CD8-positive, alpha-beta memory T cell (primary cell): ENCODE results near the gene AQP1. TPM values are rescaled to one million over a fixed set of nuclear protein-coding genes. Genes with fewer than 3 reads are reported as not detected.

Source experiments
- CTCF ChIA-PET: fragments of 350-600 bp; sonication (Branson Sonifier 250); formaldehyde crosslinking; loops from one replicate; lab custom pipeline; 2021; ENCODE audit warnings: antibody characterized with exemption; lab: Charles Lee
- POLR2A ChIA-PET: fragments of 350-600 bp; sonication (Branson Sonifier 250); formaldehyde crosslinking; loops from one replicate; lab custom pipeline; 2021; ENCODE audit warnings: antibody characterized with exemption; lab: Charles Lee
- DNase-seq, 5 donors: peaks; one replicate each; pipeline versions ENCODE4 v3.0.0 to v3.0.0-alpha.2; 2020 to 2022; ENCODE audit warnings: mixed read lengths in 1 of 5
- H3K27ac ChIP-seq: one replicate; pipeline ENCODE4 v1.7.0; 2013; ENCODE audit warnings: low read depth, mild to moderate bottlenecking, low read length, moderate library complexity
- H3K27me3 ChIP-seq: 2 replicates; pipeline ENCODE4 v1.7.0; 2013; ENCODE audit warnings: low read length, mild to moderate bottlenecking; ENCODE audit not compliant: insufficient read depth, poor library complexity, severe bottlenecking
- H3K36me3 ChIP-seq: 2 replicates; pipeline ENCODE4 v1.7.0; 2013; ENCODE audit warnings: mild to moderate bottlenecking, low read length, moderate library complexity; ENCODE audit not compliant: insufficient read depth
- H3K4me1 ChIP-seq: 2 replicates; pipeline ENCODE4 v1.7.0; 2013; ENCODE audit warnings: mild to moderate bottlenecking, low read length, moderate library complexity; ENCODE audit not compliant: insufficient read depth
- H3K4me3 ChIP-seq: 2 replicates; pipeline ENCODE4 v1.7.0; 2013; ENCODE audit warnings: mild to moderate bottlenecking, low read length
- H3K9me3 ChIP-seq: 2 replicates; pipeline ENCODE4 v1.7.0; 2013; ENCODE audit warnings: mild to moderate bottlenecking, low read length
- H3K27ac Mint-ChIP-seq, 8 donors: one replicate each; pipeline ENCODE4 v1.8.0; 2020 to 2021; ENCODE audit warnings: mixed read lengths in 8 of 8, mild to moderate bottlenecking in 6 of 8, inconsistent platforms in 3 of 8, moderate library complexity in 3 of 8
- H3K27me3 Mint-ChIP-seq, 2 donors: one replicate each; pipeline ENCODE4 v1.8.0; 2020 to 2021; ENCODE audit warnings: mixed read lengths in 2 of 2, mild to moderate bottlenecking in 1 of 2, moderate library complexity in 1 of 2
- H3K36me3 Mint-ChIP-seq, 3 donors: one replicate each; pipeline ENCODE4 v1.8.0; 2020 to 2021; ENCODE audit warnings: mixed read lengths in 3 of 3, inconsistent platforms in 1 of 3, mild to moderate bottlenecking in 1 of 3
- H3K4me1 Mint-ChIP-seq, 3 donors: one replicate each; pipeline ENCODE4 v1.8.0; 2020 to 2021; ENCODE audit warnings: mixed read lengths in 3 of 3, inconsistent platforms in 1 of 3, mild to moderate bottlenecking in 1 of 3
- H3K4me3 Mint-ChIP-seq, 7 donors: one replicate each; pipeline ENCODE4 v1.8.0; 2020 to 2021; ENCODE audit warnings: mixed read lengths in 7 of 7, mild to moderate bottlenecking in 6 of 7, moderate library complexity in 4 of 7, inconsistent platforms in 2 of 7
- H3K9me3 Mint-ChIP-seq, 5 donors: one replicate each; pipeline ENCODE4 v1.8.0; 2020 to 2022; ENCODE audit warnings: mixed read lengths in 5 of 5, mild to moderate bottlenecking in 3 of 5, moderate library complexity in 2 of 5, inconsistent platforms in 1 of 5
- polyA plus RNA-seq: library from polyadenylated mRNA; unstranded; fragments of 300-500 nt; fragmentation: Illumina TruSeq; gene quantifications from one replicate; pipeline ENCODE4 v1.2.3, GENCODE V29; 2021
- total RNA-seq, 2 experiments: library from RNA; stranded (reverse); gene quantifications; one replicate each; pipeline ENCODE4 v1.2.3, GENCODE V29; 2021

AQP1 gene
- total and polyA plus RNA-seq, 3 experiments from 2014 or later: 0.13 to 0.15 TPM; not detected in 1

DNA sequence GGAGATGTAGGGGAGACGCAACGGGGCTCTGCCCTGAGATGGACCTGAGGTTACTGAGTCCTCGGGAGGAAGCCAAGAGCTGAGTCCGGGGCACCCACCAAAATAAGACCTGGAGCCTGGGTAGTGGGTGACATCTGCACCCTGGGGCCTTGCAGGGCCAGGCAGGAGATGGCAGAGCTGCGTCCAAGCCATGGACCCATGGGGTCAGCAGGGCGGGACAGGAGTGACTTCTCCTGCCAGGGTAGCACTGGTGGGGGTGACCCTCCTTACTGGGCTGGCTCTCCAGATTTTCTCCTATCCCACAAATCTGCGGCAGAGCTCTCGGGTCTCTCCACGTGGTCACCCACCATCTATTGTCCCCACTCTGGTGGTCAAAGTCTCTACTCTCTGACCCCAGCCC lies 54.2 kb downstream of the AQP1 start:
- no peak overlapping the region for H3K27ac ChIP-seq
- H3K4me1 Mint-ChIP-seq: no peaks in the 10 kb centered on the region
- H3K9me3 Mint-ChIP-seq: no peaks in the 10 kb centered on the region
- peaks cover 4 to 16% of the 10 kb centered on the region in 2 donors for H3K27me3 Mint-ChIP-seq
- no peak overlapping the region for H3K4me3 ChIP-seq
- no peak for DNase-seq
- POLR2A ChIA-PET: no interaction called here
- H3K4me1 ChIP-seq: no peaks in the 10 kb centered on the region
- no peaks in the 10 kb centered on the region for H3K36me3 ChIP-seq
- no peak overlapping the region for H3K27ac Mint-ChIP-seq
- H3K4me3 Mint-ChIP-seq: no peak overlapping the region
- CTCF ChIA-PET: interaction anchor here (1.1 kb wide), 1 partner anchor 18 kb away, joined by 3 read pairs; no protein-coding TSS in a partner anchor
- no peaks in the 10 kb centered on the region for H3K27me3 ChIP-seq
- no peaks in the 10 kb centered on the region for H3K9me3 ChIP-seq
- H3K36me3 Mint-ChIP-seq: no peaks in the 10 kb centered on the region

DNA sequence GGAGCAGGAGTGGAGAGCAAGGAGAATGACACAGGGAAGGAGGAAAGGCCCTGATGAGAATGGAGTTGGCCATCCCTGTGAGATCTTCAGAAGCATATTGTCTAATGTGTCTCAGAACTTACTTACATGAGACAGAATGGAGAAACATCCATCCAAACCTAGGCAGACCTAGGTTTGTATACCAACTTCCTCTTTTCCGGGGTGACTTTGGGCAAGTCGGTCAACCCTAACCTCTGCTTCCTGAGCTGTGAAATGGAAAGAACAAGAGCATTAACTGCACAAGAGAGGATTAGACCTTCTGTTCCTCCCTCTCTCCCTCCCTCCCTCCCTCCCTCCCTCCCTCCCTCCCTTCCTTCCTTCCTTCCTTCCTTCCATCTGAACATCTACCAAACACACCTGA lies 56.6 kb downstream of the AQP1 start:
- H3K27ac Mint-ChIP-seq: no peak overlapping the region
- Histone ChIP-seq H3K27ac (no peak overlapping the region), H3K9me3 (no peaks in the 10 kb centered on the region), H3K36me3 (no peaks in the 10 kb centered on the region), H3K4me3 (no peak overlapping the region), H3K4me1 (no peaks in the 10 kb centered on the region), H3K27me3 (no peaks in the 10 kb centered on the region)
- no peaks in the 10 kb centered on the region for H3K4me1 Mint-ChIP-seq
- H3K4me3 Mint-ChIP-seq: no peak overlapping the region
- ChIA-PET CTCF (interaction anchor here (1.8 kb wide), 1 partner anchor 15 kb away, joined by 6 read pairs; no protein-coding TSS in a partner anchor), POLR2A (no interaction called here)
- no peaks in the 10 kb centered on the region for H3K36me3 Mint-ChIP-seq
- H3K9me3 Mint-ChIP-seq: no peaks in the 10 kb centered on the region
- H3K27me3 Mint-ChIP-seq: peaks cover 10 to 40% of the 10 kb centered on the region in 2 donors
- DNase-seq: no peak

GRCh38 chr7:30968747-30969603 lies 57.3 kb downstream of the AQP1 start:
- no peaks in the 10 kb centered on the region for H3K27me3 ChIP-seq
- H3K4me3 ChIP-seq: no peak overlapping the region
- no peak overlapping the region for H3K4me3 Mint-ChIP-seq
- no peak overlapping the region for H3K27ac Mint-ChIP-seq
- DNase-seq: no peak
- no peaks in the 10 kb centered on the region for H3K4me1 ChIP-seq
- no peaks in the 10 kb centered on the region for H3K9me3 ChIP-seq
- CTCF ChIA-PET: no interaction called here
- no peak overlapping the region for H3K27ac ChIP-seq
- H3K4me1 Mint-ChIP-seq: no peaks in the 10 kb centered on the region
- H3K9me3 Mint-ChIP-seq: no peaks in the 10 kb centered on the region
- peaks cover 10 to 43% of the 10 kb centered on the region in 2 donors for H3K27me3 Mint-ChIP-seq
- no peaks in the 10 kb centered on the region for H3K36me3 Mint-ChIP-seq
- no peaks in the 10 kb centered on the region for H3K36me3 ChIP-seq
- POLR2A ChIA-PET: no interaction called here

DNA sequence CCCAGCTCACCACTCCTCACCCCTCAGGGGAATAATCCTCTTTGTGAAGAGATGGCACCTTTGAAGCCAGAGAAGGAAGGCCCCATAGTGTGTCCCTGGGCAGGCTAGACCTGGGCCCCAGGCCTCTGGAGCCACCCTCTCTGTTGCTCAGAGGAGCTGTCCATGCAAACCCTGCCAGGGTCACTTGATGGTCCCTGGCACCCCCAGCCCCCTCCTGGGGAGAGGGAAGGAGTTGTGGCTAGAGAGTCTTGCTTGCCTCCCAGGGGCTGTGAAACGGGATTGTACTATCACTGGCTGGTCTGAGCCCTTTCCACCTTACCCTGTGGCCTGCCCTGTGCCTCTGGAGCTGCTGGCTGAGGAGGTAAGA lies 57.9 kb downstream of the AQP1 start:
- Mint-ChIP-seq H3K4me1 (no peaks in the 10 kb centered on the region), H3K4me3 (no peak overlapping the region), H3K27me3 (peaks cover 10 to 43% of the 10 kb centered on the region in 2 donors), H3K27ac (no peak overlapping the region), H3K9me3 (no peaks in the 10 kb centered on the region), H3K36me3 (no peaks in the 10 kb centered on the region)
- ChIA-PET CTCF (no interaction called here), POLR2A (no interaction called here)
- Histone ChIP-seq H3K9me3 (no peaks in the 10 kb centered on the region), H3K4me1 (no peaks in the 10 kb centered on the region), H3K27ac (no peak overlapping the region), H3K36me3 (no peaks in the 10 kb centered on the region), H3K27me3 (no peaks in the 10 kb centered on the region), H3K4me3 (no peak overlapping the region)
- DNase-seq: no peak

DNA sequence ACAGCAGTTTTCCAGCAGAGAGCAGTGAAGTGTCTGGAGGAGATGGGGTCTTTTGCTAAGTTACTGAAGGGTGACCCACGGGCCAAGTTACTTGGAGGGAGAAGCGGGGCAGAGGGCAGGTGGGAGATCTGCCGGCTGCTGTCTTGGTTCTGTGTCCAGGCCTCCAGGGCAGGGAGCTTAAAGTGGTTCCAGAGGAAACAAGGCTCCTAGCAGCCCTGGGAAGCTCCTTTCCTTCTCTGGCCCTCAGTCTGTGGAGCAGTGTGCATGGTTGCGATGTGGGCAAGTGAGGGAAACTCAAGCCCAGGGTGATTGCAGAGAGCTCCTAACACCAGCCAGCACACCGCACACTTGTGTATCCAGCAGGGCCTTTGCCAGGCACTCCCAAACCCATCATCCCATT lies 58.4 kb downstream of the AQP1 start:
- H3K27ac Mint-ChIP-seq: no peak overlapping the region
- no peak for DNase-seq
- H3K27me3 Mint-ChIP-seq: peaks cover 10 to 43% of the 10 kb centered on the region in 2 donors

DNA sequence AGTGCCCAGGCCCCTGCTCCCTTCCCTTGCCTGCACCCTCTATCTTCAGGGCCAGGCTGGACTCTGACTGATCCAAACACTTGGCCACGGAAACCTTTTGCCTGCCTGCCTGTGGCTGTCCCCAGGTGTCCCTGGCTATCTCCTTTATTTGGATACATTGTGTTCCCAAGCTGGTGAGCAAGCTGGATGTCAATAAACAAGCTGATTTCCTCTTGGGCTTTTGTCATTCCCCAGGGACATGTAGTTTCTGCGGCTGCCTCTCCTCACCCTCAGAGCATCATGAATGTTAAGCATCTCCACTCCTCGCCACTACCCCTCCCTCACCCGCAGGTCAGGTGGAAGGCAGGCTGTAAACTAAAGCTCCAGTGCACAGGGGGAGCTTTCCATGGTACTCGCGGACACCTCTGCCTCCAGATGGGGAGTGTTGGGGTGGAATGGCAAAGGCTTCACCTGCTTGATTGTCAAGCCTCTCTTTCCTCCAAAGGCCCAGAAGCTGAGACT lies 59.0 kb downstream of the AQP1 start:
- POLR2A ChIA-PET: no interaction called here
- H3K4me3 Mint-ChIP-seq: peak overlapping the region in 1 of 7 donors; percentile 76

More for the DNA sequence above, 58.4 kb downstream of the AQP1 start:
- Histone ChIP-seq H3K9me3 (no peaks in the 10 kb centered on the region), H3K27me3 (no peaks in the 10 kb centered on the region), H3K36me3 (no peaks in the 10 kb centered on the region), H3K4me1 (no peaks in the 10 kb centered on the region), H3K4me3 (no peak overlapping the region), H3K27ac (no peak overlapping the region)
- ChIA-PET POLR2A (no interaction called here), CTCF (no interaction called here)
- Mint-ChIP-seq H3K36me3 (no peaks in the 10 kb centered on the region), H3K4me1 (no peaks in the 10 kb centered on the region), H3K4me3 (no peak overlapping the region), H3K9me3 (no peaks in the 10 kb centered on the region)

GRCh38 chr7:30971440-30971839 lies 59.8 kb downstream of the AQP1 start:
- POLR2A ChIA-PET: no interaction called here
- Histone ChIP-seq H3K9me3 (no peaks in the 10 kb centered on the region), H3K27ac (no peak overlapping the region), H3K4me1 (no peaks in the 10 kb centered on the region), H3K27me3 (no peaks in the 10 kb centered on the region), H3K36me3 (no peaks in the 10 kb centered on the region), H3K4me3 (no peak overlapping the region)
- CTCF ChIA-PET: no interaction called here
- Mint-ChIP-seq H3K36me3 (no peaks in the 10 kb centered on the region), H3K4me3 (no peak overlapping the region), H3K27me3 (peaks cover 8 to 45% of the 10 kb centered on the region in 2 donors), H3K9me3 (no peaks in the 10 kb centered on the region), H3K4me1 (no peaks in the 10 kb centered on the region), H3K27ac (no peak overlapping the region)
- no peak for DNase-seq

More for the DNA sequence above, 59.0 kb downstream of the AQP1 start:
- DNase-seq: no peak
- no peaks in the 10 kb centered on the region for H3K4me1 Mint-ChIP-seq
- peaks cover 10 to 44% of the 10 kb centered on the region in 2 donors for H3K27me3 Mint-ChIP-seq
- H3K4me3 ChIP-seq: no peak overlapping the region
- H3K27ac Mint-ChIP-seq: no peak overlapping the region
- H3K36me3 ChIP-seq: no peaks in the 10 kb centered on the region
- no peaks in the 10 kb centered on the region for H3K36me3 Mint-ChIP-seq
- CTCF ChIA-PET: no interaction called here
- no peaks in the 10 kb centered on the region for H3K27me3 ChIP-seq
- H3K4me1 ChIP-seq: no peaks in the 10 kb centered on the region
- no peaks in the 10 kb centered on the region for H3K9me3 ChIP-seq
- no peak overlapping the region for H3K27ac ChIP-seq
- no peaks in the 10 kb centered on the region for H3K9me3 Mint-ChIP-seq

DNA sequence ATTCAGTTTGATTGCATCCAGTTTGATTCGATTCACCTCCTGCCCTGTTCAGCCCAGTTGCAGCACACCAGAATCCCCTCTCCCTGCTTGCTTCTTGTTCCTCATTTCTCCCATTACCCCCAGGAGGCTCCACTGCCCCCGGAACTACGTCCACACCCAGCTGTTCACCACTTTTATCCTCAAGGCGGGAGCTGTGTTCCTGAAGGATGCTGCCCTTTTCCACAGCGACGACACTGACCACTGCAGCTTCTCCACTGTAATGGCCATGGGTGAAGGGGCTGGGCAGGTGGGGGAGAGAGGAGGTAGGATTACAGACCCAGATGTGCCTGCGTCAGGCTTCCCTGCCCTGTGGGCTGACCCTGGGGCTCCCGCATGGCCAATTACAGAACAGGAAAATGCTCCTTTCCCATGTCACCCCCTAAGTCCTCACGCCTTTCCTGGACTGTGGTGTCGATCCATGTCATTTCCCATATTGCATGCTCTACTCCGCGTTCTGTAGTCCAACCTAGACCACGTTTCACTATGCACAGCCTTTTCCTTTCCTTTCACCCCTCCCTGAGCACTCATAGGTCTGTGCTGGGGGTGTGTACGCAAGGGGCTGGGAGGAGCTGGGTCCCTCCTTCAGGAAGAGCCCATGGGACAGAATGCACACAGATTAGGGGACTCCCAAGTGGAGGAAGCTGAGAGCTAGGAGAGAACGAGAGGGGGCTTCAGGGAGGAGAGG lies 60.3 kb downstream of the AQP1 start:
- no peak for DNase-seq
- no peaks in the 10 kb centered on the region for H3K9me3 ChIP-seq
- Mint-ChIP-seq H3K4me3 (no peak overlapping the region), H3K27ac (no peak overlapping the region), H3K27me3 (peaks cover 8 to 46% of the 10 kb centered on the region in 2 donors), H3K36me3 (no peaks in the 10 kb centered on the region), H3K9me3 (no peaks in the 10 kb centered on the region), H3K4me1 (no peaks in the 10 kb centered on the region)
- no peaks in the 10 kb centered on the region for H3K27me3 ChIP-seq
- no peak overlapping the region for H3K4me3 ChIP-seq
- no peaks in the 10 kb centered on the region for H3K36me3 ChIP-seq
- H3K27ac ChIP-seq: no peak overlapping the region
- ChIA-PET POLR2A (no interaction called here), CTCF (interaction anchor here (3.2 kb wide), 1 partner anchor 11 kb away, joined by 17 read pairs; no protein-coding TSS in a partner anchor)
- no peaks in the 10 kb centered on the region for H3K4me1 ChIP-seq
